GM12878 (cell line): Measurements from ENCODE around the gene SIRT7. TPM values are rescaled to one million over a fixed set of nuclear protein-coding genes. Genes with fewer than 3 reads are reported as not detected.

Source experiments
- BCL11A ChIP-seq: IDR thresholded peaks from 2 replicates; pipeline ENCODE4 v1.6.1; 2011; ENCODE audit warnings: low read depth, low read length
- BHLHE40 ChIP-seq, 2 experiments: fragments of 450-650 bp in 1 of 2; IDR thresholded peaks; 2 replicates each; pipeline ENCODE4 v1.6.1; 2011 to 2017; ENCODE audit warnings: low read depth in 2 of 2, borderline replicate concordance in 1 of 2, improper control_type of control experiment in 1 of 2, low read length in 1 of 2, mild to moderate bottlenecking in 1 of 2
- CBFB ChIP-seq: IDR thresholded peaks from 2 replicates; pipeline ENCODE4 v1.6.1; 2016; ENCODE audit warnings: antibody characterized with exemption, low read depth
- CHD1 ChIP-seq: IDR thresholded peaks from 2 replicates; pipeline ENCODE4 v1.6.1; 2012; ENCODE audit warnings: low read depth, low read length, improper control_type of control experiment
- CHD2 ChIP-seq: IDR thresholded peaks from 2 replicates; pipeline ENCODE4 v1.6.1; 2011; ENCODE audit warnings: low read depth, low read length, improper control_type of control experiment, borderline replicate concordance
- ESRRA ChIP-seq: IDR thresholded peaks from 2 replicates; pipeline ENCODE4 v1.6.1; 2012; ENCODE audit warnings: mild to moderate bottlenecking, low read length, improper control_type of control experiment
- FOS ChIP-seq: IDR thresholded peaks from 3 replicates; pipeline ENCODE4 v1.6.1; 2011; ENCODE audit warnings: borderline replicate concordance; ENCODE audit not compliant: insufficient read length; ENCODE audit errors: extremely low read depth
- GATAD2B ChIP-seq: fragments of 450-650 bp; conservative IDR thresholded peaks from 2 replicates; pipeline ENCODE4 v1.6.1; 2017; ENCODE audit warnings: low read depth, mild to moderate bottlenecking, moderate library complexity
- IKZF1 ChIP-seq: fragments of 450-650 bp; conservative IDR thresholded peaks from 2 replicates; pipeline ENCODE4 v1.6.1; 2017; ENCODE audit warnings: antibody characterized with exemption, mild to moderate bottlenecking
- IKZF2 ChIP-seq, 2 experiments: fragments of 450-650 bp; IDR thresholded peaks; 2 replicates each; pipeline ENCODE4 v1.6.1; 2017; ENCODE audit warnings: mild to moderate bottlenecking in 2 of 2, moderate library complexity in 2 of 2
- IRF4 ChIP-seq: IDR thresholded peaks from 2 replicates; pipeline ENCODE4 v1.6.1; 2011; ENCODE audit warnings: low read depth, low read length
- JUNB ChIP-seq: IDR thresholded peaks from 2 replicates; pipeline ENCODE4 v1.6.1; 2016; ENCODE audit warnings: antibody characterized with exemption, mild to moderate bottlenecking
- JUND ChIP-seq: IDR thresholded peaks from 2 replicates; pipeline ENCODE4 v1.6.1; 2012; ENCODE audit warnings: low read depth, mild to moderate bottlenecking, low read length, improper control_type of control experiment, moderate library complexity
- LARP7 ChIP-seq: fragments of 450-650 bp; IDR thresholded peaks from 2 replicates; pipeline ENCODE4 v1.6.1; 2017; ENCODE audit warnings: mild to moderate bottlenecking
- MTA3 ChIP-seq: IDR thresholded peaks from 2 replicates; pipeline ENCODE4 v1.6.1; 2012; ENCODE audit warnings: low read length, inconsistent platforms, borderline replicate concordance
- MXI1 ChIP-seq: fragments of 150-350 bp; IDR thresholded peaks from 2 replicates; pipeline ENCODE4 v1.6.1; 2011; ENCODE audit warnings: low read depth, mild to moderate bottlenecking, inconsistent platforms, low read length, improper control_type of control experiment
- NFXL1 ChIP-seq: fragments of 450-650 bp; IDR thresholded peaks from 2 replicates; pipeline ENCODE4 v1.6.1; 2017; ENCODE audit warnings: antibody characterized with exemption, mild to moderate bottlenecking, borderline replicate concordance
- PAX5 ChIP-seq: IDR thresholded peaks from 2 replicates; pipeline ENCODE4 v1.6.1; 2011; ENCODE audit warnings: low read depth, low read length, borderline replicate concordance
- RAD51 ChIP-seq: fragments of 450-650 bp; IDR thresholded peaks from 2 replicates; pipeline ENCODE4 v1.6.1; 2016; ENCODE audit warnings: moderate library complexity, mild to moderate bottlenecking, inconsistent platforms
- SMAD5 ChIP-seq: IDR thresholded peaks from 2 replicates; pipeline ENCODE4 v1.6.1; 2016; ENCODE audit warnings: antibody characterized with exemption, low read depth
- SUZ12 ChIP-seq: fragments of 200-600 bp; sonication (generic); IDR thresholded peaks from one replicate; pipeline ENCODE4 v1.6.1; 2018; ENCODE audit warnings: antibody characterized with exemption, mild to moderate bottlenecking; ENCODE audit not compliant: unreplicated experiment
- TBL1XR1 ChIP-seq: IDR thresholded peaks from 2 replicates; pipeline ENCODE4 v1.6.1; 2012; ENCODE audit warnings: low read depth, low read length, improper control_type of control experiment
- TCF12 ChIP-seq: IDR thresholded peaks from 2 replicates; pipeline ENCODE4 v1.6.1; 2011; ENCODE audit warnings: low read depth, mild to moderate bottlenecking, low read length
- WRNIP1 ChIP-seq: IDR thresholded peaks from 2 replicates; pipeline ENCODE4 v1.6.1; 2011; ENCODE audit warnings: low read depth, low read length, improper control_type of control experiment, borderline replicate concordance
- YBX1 ChIP-seq: fragments of 450-650 bp; IDR thresholded peaks from 2 replicates; pipeline ENCODE4 v1.6.1; 2016; ENCODE audit warnings: antibody characterized with exemption
- ZBED1 ChIP-seq: IDR thresholded peaks from 2 replicates; pipeline ENCODE4 v1.6.1; 2016; ENCODE audit warnings: borderline replicate concordance
- polyA plus RNA-seq, 11 experiments: library from polyadenylated mRNA; depleted of rRNA in 4 of 11; unstranded in 6 of 11; stranded (reverse) in 5 of 11; fragments of >200 nt; fragmentation: Nextera tagmentation in 4 of 11; fragmentation: Illumina TruSeq in 1 of 11; extraction: Ambion mirVana in 4 of 11; extraction: Trizol in 1 of 11; gene quantifications; 1 replicate in 1 of 11; 2 replicates in 10 of 11; pipeline versions ENCODE4 v1.2.1 to v1.2.3, GENCODE V29; 2011 to 2016; ENCODE audit warnings: inconsistent platforms in 2 of 11, missing spikeins in 2 of 11, low read depth in 1 of 11
- total RNA-seq, 4 experiments: library from RNA; depleted of rRNA in 3 of 4; stranded (reverse); fragments of >200 nt in 3 of 4; fragmentation: Illumina TruSeq in 1 of 4; extraction: Trizol in 1 of 4; gene quantifications; 2 replicates each; pipeline versions ENCODE4 v1.2.1 to v1.2.3, GENCODE V29; 2013 to 2021
- TF ChIP-seq, protein P1 (sequence below): IDR thresholded peaks from 2 replicates; pipeline ENCODE4 v1.6.1; 2011; ENCODE audit warnings: low read depth, low read length, improper control_type of control experiment, borderline replicate concordance
- TF ChIP-seq, protein P2 (sequence below): fragments of 450-650 bp; conservative IDR thresholded peaks from 2 replicates; pipeline ENCODE4 v1.6.1; 2017; ENCODE audit warnings: mild to moderate bottlenecking, moderate library complexity

SIRT7 gene
- total and polyA plus RNA-seq, 10 of the 15 experiments (the other 5 are each of a cell fraction or from before 2014, with no cell fraction given) = 1.2 to 56.2 (median 22.7) TPM

DNA sequence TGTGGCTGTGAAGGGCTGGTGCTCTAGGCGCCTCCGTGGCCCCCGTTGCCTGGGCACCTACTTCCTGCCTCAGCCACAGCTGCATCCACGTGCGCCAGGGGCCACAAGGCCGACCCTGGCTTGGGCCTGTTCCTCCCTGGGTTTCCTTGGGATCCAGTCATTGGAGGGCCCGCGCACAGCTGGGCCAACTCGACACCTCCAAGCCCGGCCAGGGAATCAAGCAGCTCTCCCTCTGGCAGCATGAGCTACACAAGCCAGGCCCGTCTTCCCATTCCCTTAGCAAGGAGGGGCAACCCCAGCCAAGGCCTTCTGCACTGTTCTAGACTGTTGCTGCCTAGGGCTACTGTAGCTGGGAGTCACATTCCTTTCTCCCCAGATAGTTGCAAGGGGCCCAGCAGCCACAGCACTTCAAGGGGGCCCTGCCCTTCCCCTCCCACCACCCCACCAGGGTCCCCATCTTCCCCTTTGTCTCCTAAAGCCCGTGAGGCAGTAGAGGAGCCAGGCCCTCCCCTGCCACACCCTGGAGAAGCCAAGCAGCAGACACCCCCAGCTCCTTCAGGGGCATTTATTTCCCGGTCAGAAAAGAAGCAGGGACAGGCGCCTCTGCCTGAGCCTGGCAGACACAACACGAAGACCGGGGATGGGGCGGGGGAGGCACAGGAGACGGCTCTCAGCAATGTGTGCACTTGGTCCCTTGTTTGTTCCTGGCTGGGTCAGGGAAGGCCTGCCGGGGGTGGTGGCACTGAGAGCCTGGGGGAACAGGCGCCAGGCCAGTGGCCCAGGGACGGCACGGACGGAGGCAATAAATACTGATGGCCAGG lies 50.6 kb downstream of the SIRT7 start (continued):
- TF ChIP-seq CHD2 (no peak; the same call in 1 of the 2 replicates), MTA3 (peak; percentile 40; the same call in 1 of the 2 replicates), IRF4 (no peak), CHD1 (no peak), BCL11A (no peak; the same call in 1 of the 2 replicates), NFXL1 (no peak), MXI1 (no peak), ESRRA (no peak), WRNIP1 (no peak), SMAD5 (no peak; the same call in 1 of the 2 replicates), GATAD2B (no peak), SUZ12 (no peak), TCF12 (no peak), IKZF2 (IDR thresholded peaks at IDR 0.05) (no peak), TBL1XR1 (no peak), ZBED1 (0 out of 2 replicates have a peak, but pooled peaks have one; percentile 20), RAD51 (no peak), PAX5 (no peak), JUND (no peak), LARP7 (peak; percentile 63; the same call in 1 of the 2 replicates), IKZF1 (no peak), CBFB (no peak; the same call in none of the 2 replicates), FOS (no peak), JUNB (no peak), BHLHE40 (IDR thresholded peaks at IDR 0.05; ENCODE audit: borderline replicate concordance in 1 of 2, low read depth in 2 of 2, low read length in 1 of 2) (peak; percentile 45 to 84; a peak in 3 of 4 replicates), YBX1 (no peak)
- TF ChIP-seq, protein P1, sequence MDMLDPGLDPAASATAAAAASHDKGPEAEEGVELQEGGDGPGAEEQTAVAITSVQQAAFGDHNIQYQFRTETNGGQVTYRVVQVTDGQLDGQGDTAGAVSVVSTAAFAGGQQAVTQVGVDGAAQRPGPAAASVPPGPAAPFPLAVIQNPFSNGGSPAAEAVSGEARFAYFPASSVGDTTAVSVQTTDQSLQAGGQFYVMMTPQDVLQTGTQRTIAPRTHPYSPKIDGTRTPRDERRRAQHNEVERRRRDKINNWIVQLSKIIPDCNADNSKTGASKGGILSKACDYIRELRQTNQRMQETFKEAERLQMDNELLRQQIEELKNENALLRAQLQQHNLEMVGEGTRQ = no peak
- TF ChIP-seq, protein P2, sequence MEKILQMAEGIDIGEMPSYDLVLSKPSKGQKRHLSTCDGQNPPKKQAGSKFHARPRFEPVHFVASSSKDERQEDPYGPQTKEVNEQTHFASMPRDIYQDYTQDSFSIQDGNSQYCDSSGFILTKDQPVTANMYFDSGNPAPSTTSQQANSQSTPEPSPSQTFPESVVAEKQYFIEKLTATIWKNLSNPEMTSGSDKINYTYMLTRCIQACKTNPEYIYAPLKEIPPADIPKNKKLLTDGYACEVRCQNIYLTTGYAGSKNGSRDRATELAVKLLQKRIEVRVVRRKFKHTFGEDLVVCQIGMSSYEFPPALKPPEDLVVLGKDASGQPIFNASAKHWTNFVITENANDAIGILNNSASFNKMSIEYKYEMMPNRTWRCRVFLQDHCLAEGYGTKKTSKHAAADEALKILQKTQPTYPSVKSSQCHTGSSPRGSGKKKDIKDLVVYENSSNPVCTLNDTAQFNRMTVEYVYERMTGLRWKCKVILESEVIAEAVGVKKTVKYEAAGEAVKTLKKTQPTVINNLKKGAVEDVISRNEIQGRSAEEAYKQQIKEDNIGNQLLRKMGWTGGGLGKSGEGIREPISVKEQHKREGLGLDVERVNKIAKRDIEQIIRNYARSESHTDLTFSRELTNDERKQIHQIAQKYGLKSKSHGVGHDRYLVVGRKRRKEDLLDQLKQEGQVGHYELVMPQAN = no peak
